Osteocyte (in vitro differentiated cells): ENCODE data around the gene APOM. TPM values are rescaled to one million over a fixed set of nuclear protein-coding genes. Genes with fewer than 3 reads are reported as not detected.

Experiments
- DNase-seq: peaks from one replicate; pipeline ENCODE4 v3.0.0; 2021; ENCODE audit warnings: mixed read lengths; ENCODE audit not compliant: unreplicated experiment; ENCODE audit errors: extremely low spot score
- H3K27ac Mint-ChIP-seq: one replicate; pipeline ENCODE4 v1.8.0; 2021; ENCODE audit warnings: mild to moderate bottlenecking, mixed read lengths; ENCODE audit not compliant: unreplicated experiment
- H3K27me3 Mint-ChIP-seq: one replicate; pipeline ENCODE4 v1.8.0; 2021; ENCODE audit warnings: mixed read lengths; ENCODE audit not compliant: unreplicated experiment
- H3K36me3 Mint-ChIP-seq: one replicate; pipeline ENCODE4 v1.8.0; 2021; ENCODE audit warnings: mixed read lengths; ENCODE audit not compliant: unreplicated experiment
- H3K4me1 Mint-ChIP-seq: one replicate; pipeline ENCODE4 v1.8.0; 2021; ENCODE audit warnings: mixed read lengths; ENCODE audit not compliant: unreplicated experiment
- H3K4me3 Mint-ChIP-seq: one replicate; pipeline ENCODE4 v1.8.0; 2021; ENCODE audit warnings: mild to moderate bottlenecking, moderate library complexity, mixed read lengths; ENCODE audit not compliant: unreplicated experiment
- H3K9me3 Mint-ChIP-seq: one replicate; pipeline ENCODE4 v1.8.0; 2021; ENCODE audit warnings: mixed read lengths; ENCODE audit not compliant: unreplicated experiment
- CTCF ChIP-seq: fragments of 200-600 bp; sonication (generic); IDR thresholded peaks from 2 replicates; pipeline ENCODE4 v1.5.0; 2021; ENCODE audit warnings: antibody characterized with exemption, mild to moderate bottlenecking, moderate library complexity
- total RNA-seq: library from RNA; stranded (reverse); gene quantifications from 2 replicates; pipeline ENCODE4 v1.2.1, GENCODE V29; 2021

Gene APOM
- total RNA-seq, 1 donor from 2014 or later: 4.0 TPM

GRCh38 chr6:31633447-31633846 is 22.2 kb upstream of the APOM start:
- Mint-ChIP-seq H3K27ac (peak overlapping the region; percentile 31), H3K4me1 (peaks cover 2% of the 10 kb centered on the region), H3K9me3 (no peaks in the 10 kb centered on the region), H3K36me3 (peaks cover 43% of the 10 kb centered on the region), H3K27me3 (no peaks in the 10 kb centered on the region), H3K4me3 (no peak overlapping the region)
- DNase-seq: no peak
- no peak for TF ChIP-seq CTCF

- Mint-ChIP-seq H3K4me3 (no peak overlapping the region), H3K36me3 (peaks cover 41% of the 10 kb centered on the region), H3K9me3 (no peaks in the 10 kb centered on the region), H3K27ac (peak overlapping the region; percentile 52), H3K4me1 (peaks cover 2% of the 10 kb centered on the region), H3K27me3 (no peaks in the 10 kb centered on the region)
- DNase-seq: no peak
- TF ChIP-seq CTCF: no peak
Measured at GRCh38 chr6:31634131-31634530, 21.6 kb upstream of the APOM start.

- no peak for DNase-seq
- Mint-ChIP-seq H3K9me3 (no peaks in the 10 kb centered on the region), H3K4me3 (no peak overlapping the region), H3K27ac (no peak overlapping the region), H3K4me1 (peaks cover 2% of the 10 kb centered on the region), H3K27me3 (no peaks in the 10 kb centered on the region), H3K36me3 (peaks cover 38% of the 10 kb centered on the region)
- TF ChIP-seq CTCF: no peak
Measured at GRCh38 chr6:31634969-31635575, 20.6 kb upstream of the APOM start.

- Mint-ChIP-seq H3K27ac (no peak overlapping the region), H3K9me3 (no peaks in the 10 kb centered on the region), H3K27me3 (no peaks in the 10 kb centered on the region), H3K36me3 (peaks cover 42% of the 10 kb centered on the region), H3K4me1 (peaks cover 2% of the 10 kb centered on the region), H3K4me3 (no peak overlapping the region)
- no peak for TF ChIP-seq CTCF
- no peak for DNase-seq
Measured at GRCh38 chr6:31636698-31637596, 18.7 kb upstream of the APOM start.

- DNase-seq: no peak
- H3K36me3 Mint-ChIP-seq: peaks cover 34% of the 10 kb centered on the region
- no peak overlapping the region for H3K4me3 Mint-ChIP-seq
- no peak overlapping the region for H3K27ac Mint-ChIP-seq
- H3K27me3 Mint-ChIP-seq: no peaks in the 10 kb centered on the region
- no peaks in the 10 kb centered on the region for H3K9me3 Mint-ChIP-seq
- no peak for TF ChIP-seq CTCF
- peaks cover under 1% of the 10 kb centered on the region for H3K4me1 Mint-ChIP-seq
Measured at GRCh38 chr6:31639043-31639442, 16.7 kb upstream of the APOM start.
